IgD-negative memory B cell (primary cell): ENCODE measurements around the gene GGT1. TPM values are rescaled to one million over a fixed set of nuclear protein-coding genes. Genes with fewer than 3 reads are reported as not detected.
"Not testable (repeated sequence)": the region's sequence is repeated elsewhere in the genome, so short reads cannot be mapped to it uniquely, and the experiment has no call there.

Source experiments
- H3K27ac Mint-ChIP-seq, 3 donors: one replicate each; pipeline ENCODE4 v1.8.0; 2020 to 2022; ENCODE audit warnings: mild to moderate bottlenecking in 3 of 3, mixed read lengths in 3 of 3, moderate library complexity in 1 of 3
- H3K27me3 Mint-ChIP-seq: one replicate; pipeline ENCODE4 v1.8.0; 2021; ENCODE audit warnings: mixed read lengths
- H3K36me3 Mint-ChIP-seq: one replicate; pipeline ENCODE4 v1.8.0; 2020; ENCODE audit warnings: mild to moderate bottlenecking, mixed read lengths
- H3K4me1 Mint-ChIP-seq, 3 donors: one replicate each; pipeline ENCODE4 v1.8.0; 2020 to 2022; ENCODE audit warnings: mixed read lengths in 3 of 3, mild to moderate bottlenecking in 1 of 3
- H3K4me3 Mint-ChIP-seq, 4 donors: one replicate each; pipeline ENCODE4 v1.8.0; 2020 to 2022; ENCODE audit warnings: mild to moderate bottlenecking in 4 of 4, mixed read lengths in 4 of 4, moderate library complexity in 3 of 4
- H3K9me3 Mint-ChIP-seq, 3 donors: one replicate each; pipeline ENCODE4 v1.8.0; 2020 to 2021; ENCODE audit warnings: mixed read lengths in 3 of 3, mild to moderate bottlenecking in 1 of 3
- polyA plus RNA-seq: library from polyadenylated mRNA; unstranded; fragments of 300-500 nt; fragmentation: Illumina TruSeq; gene quantifications from one replicate; pipeline ENCODE4 v1.2.3, GENCODE V29; 2021

Gene GGT1
- polyA plus RNA-seq, 1 donor from 2014 or later, result 10.8 TPM

GRCh38 chr22:24632642-24633041, 29.6 kb downstream of the GGT1 start:
- not testable (repeated sequence) for H3K27me3 Mint-ChIP-seq, H3K4me3 Mint-ChIP-seq, H3K36me3 Mint-ChIP-seq, H3K27ac Mint-ChIP-seq, H3K9me3 Mint-ChIP-seq
- peaks cover 13 to 18% (median 15%) of the 10 kb centered on the region in 3 donors for H3K4me1 Mint-ChIP-seq

DNA sequence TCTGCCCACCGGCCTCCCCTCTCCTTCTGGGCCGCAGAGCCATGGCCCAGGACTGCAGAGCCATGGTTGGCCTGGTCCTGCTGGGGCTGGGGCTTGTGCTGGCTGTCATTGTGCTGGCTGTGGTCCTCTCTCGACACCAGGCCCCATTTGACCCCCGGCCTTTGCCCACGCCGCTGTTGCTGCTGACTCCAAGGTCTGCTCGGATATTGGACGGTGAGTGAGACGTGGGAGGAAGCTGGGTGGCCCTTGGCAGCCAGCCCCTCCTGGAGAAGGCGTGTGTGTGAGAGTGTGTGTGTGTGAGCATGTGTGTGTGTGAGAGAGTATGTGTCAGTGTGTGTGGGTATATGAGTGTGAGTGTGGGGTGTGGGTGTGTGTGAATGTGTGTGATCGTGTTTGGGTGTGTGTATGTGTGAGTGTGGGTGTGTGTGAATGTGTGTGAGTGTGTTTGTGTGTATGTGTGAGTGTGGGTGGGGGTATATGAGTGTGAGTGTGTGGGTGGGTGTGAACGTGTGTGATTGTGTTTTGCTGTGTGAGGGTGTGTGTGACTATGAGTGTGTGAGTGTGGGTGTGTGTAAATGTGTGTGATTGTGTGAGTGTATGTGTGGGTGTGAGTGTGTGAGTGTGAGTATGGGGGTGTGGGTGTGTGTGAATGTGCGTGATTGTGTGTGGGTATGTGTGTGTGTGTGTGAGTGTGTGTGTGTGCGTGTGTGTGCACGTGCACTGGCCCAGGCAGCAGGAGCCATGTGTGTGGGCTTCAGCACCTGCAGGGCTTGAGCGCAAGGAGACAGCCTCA, 30.4 kb downstream of the GGT1 start:
- Mint-ChIP-seq H3K27ac (peak overlapping the region in 1 of 3 donors; percentile 81), H3K4me3 (peak overlapping the region in 2 of 4 donors; percentile 20 to 87), H3K4me1 (peaks cover 13 to 18% (median 15%) of the 10 kb centered on the region in 3 donors)
- H3K36me3 Mint-ChIP-seq, H3K9me3 Mint-ChIP-seq, H3K27me3 Mint-ChIP-seq: not testable (repeated sequence)

GRCh38 chr22:24634776-24635389, 31.9 kb downstream of the GGT1 start:
- not testable (repeated sequence) for H3K27ac Mint-ChIP-seq, H3K36me3 Mint-ChIP-seq, H3K27me3 Mint-ChIP-seq, H3K9me3 Mint-ChIP-seq, H3K4me3 Mint-ChIP-seq
- peaks cover 13 to 18% (median 15%) of the 10 kb centered on the region in 3 donors for H3K4me1 Mint-ChIP-seq

DNA sequence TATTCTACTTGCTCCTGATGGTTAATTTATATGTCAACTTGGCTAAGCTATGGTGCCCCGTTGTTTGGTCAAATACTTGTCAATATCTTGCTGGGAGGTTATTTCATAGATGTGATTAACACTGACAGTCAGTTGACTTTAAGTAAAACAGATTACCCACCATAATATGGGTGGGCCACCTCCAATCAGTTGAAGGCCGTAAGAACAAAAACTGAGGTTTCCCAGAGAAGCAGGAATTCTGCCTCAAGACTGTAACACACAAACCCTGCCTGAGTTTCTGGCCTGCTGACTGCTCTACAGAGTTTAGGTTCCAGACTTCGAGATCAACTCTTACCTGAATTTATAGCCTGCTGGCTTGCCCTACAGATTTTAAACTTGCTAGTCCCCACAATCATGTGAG, 33.5 kb downstream of the GGT1 start:
- H3K27ac Mint-ChIP-seq, result not testable (repeated sequence)

GRCh38 chr22:24642307-24642706, 39.3 kb downstream of the GGT1 start:
- not testable (repeated sequence) for H3K27ac Mint-ChIP-seq

More for the DNA sequence above, 33.5 kb downstream of the GGT1 start:
- not testable (repeated sequence) for H3K4me3 Mint-ChIP-seq, H3K27me3 Mint-ChIP-seq, H3K9me3 Mint-ChIP-seq, H3K36me3 Mint-ChIP-seq
- peaks cover 8 to 14% (median 8%) of the 10 kb centered on the region in 3 donors for H3K4me1 Mint-ChIP-seq

GRCh38 chr22:24644409-24644808, 41.4 kb downstream of the GGT1 start:
- not testable (repeated sequence) for H3K9me3 Mint-ChIP-seq, H3K27ac Mint-ChIP-seq, H3K27me3 Mint-ChIP-seq, H3K4me3 Mint-ChIP-seq, H3K36me3 Mint-ChIP-seq, H3K4me1 Mint-ChIP-seq

More at GRCh38 chr22:24642307-24642706, 39.3 kb downstream of the GGT1 start:
- H3K4me3 Mint-ChIP-seq, H3K27me3 Mint-ChIP-seq, H3K4me1 Mint-ChIP-seq, H3K9me3 Mint-ChIP-seq, H3K36me3 Mint-ChIP-seq: not testable (repeated sequence)

DNA sequence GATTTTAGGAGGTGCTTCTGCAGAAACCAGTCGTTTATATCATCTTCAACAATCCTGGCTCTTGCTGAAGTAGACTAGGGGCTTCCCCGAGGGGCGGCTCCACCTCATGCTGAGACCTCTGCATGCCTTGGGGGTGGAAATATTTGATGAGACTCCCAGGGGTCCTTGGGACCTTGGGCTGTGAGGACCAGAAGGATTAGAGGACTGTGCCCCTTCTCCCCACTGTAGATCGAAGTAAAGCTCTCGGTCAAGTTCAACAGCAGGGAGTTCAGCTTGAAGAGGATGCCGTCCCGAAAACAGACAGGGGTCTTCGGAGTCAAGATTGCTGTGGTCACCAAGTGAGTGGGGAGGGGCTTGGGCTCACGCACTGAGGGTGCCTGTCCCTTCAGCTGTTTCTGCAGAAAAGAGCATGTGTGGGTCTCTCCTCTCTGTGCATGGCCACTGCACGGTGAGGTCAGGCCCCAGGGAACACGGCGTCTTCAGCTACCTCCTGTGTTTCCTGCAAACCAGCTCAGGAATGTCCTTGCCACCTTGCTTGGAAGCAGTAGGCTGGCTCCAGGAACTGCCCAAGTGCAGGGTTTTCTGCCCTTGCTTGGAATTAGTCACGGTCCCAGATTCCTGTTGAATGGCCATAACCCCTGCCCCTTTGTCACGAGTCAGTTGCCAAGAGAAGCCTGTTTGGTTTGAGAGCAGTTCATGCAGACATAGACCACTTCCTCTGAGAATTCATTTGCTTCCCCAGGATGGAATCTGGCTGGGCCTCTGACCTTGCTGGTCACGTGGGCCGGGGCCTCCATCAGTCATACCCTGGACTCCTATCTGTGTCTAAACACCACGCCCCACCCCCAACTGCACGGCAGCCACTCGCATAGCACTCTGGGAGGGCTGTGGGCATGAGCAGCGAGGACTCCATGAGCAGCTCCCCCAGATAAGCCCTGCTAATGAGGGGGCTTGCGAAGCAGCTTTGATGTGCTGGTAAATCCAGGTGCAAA, 42.7 kb downstream of the GGT1 start:
- not testable (repeated sequence) for H3K9me3 Mint-ChIP-seq, H3K4me1 Mint-ChIP-seq, H3K27me3 Mint-ChIP-seq, H3K27ac Mint-ChIP-seq, H3K36me3 Mint-ChIP-seq, H3K4me3 Mint-ChIP-seq

DNA sequence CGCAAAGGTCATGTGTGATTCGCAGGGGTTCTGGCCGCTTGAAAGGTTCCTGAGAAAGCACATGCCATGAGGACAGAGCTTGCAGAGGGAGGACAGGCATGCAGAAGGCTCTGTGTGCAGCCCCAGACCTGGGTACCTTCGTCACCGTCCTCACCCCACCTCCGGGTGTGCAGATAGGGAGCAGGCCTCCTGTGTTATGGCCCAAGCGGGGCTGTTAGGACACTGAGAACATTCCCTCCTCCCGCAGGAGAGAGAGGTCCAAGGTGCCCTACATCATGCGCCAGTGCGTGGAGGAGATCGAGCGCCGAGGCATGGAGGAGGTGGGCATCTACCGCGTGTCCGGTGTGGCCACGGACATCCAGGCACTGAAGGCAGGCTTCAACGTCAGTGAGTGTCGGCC, 43.8 kb downstream of the GGT1 start:
- not testable (repeated sequence) for H3K4me1 Mint-ChIP-seq, H3K27me3 Mint-ChIP-seq, H3K27ac Mint-ChIP-seq, H3K36me3 Mint-ChIP-seq, H3K9me3 Mint-ChIP-seq, H3K4me3 Mint-ChIP-seq

DNA sequence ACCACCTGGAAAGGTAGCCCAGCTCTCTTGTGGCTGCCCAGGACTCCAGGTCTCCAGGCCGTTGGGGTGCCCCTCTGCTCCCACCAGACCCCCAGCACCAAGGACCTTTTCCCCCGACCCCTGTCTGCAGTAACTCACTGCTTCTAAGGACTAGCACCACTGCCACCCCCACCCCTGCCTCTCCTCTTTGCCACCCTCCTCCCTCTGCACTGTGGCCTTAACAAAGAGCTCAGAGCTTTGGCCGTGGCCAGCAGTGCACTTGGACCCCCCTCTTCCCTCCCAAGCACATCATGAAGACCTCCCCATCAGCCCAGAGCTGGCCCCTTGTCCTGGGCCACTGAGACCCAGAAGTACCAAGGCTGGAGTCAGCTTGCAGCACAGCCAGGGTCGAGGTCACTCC, 46.4 kb downstream of the GGT1 start:
- H3K4me1 Mint-ChIP-seq, H3K27me3 Mint-ChIP-seq, H3K4me3 Mint-ChIP-seq, H3K27ac Mint-ChIP-seq, H3K36me3 Mint-ChIP-seq, H3K9me3 Mint-ChIP-seq: not testable (repeated sequence)

DNA sequence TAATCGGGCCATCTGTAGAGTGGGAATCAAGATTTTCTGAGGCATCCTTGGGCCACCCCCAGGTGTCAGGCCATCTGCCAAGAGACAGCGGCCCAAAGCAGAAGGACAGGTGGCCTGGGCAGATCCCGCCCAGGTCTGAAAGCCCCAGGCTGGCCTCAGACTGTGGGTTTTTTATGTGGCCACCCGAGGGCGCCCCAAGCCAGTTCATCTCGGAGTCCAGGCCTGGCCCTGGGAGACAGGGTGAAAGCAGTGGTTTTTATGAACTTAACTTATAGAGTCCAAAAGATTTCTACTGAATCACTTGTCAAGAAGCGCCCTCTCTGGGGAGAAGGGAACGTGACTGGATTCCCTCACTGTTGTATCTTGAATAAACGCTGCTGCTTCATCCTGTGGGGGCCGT, 47.9 kb downstream of the GGT1 start:
- H3K9me3 Mint-ChIP-seq, H3K36me3 Mint-ChIP-seq, H3K27me3 Mint-ChIP-seq, H3K4me3 Mint-ChIP-seq, H3K27ac Mint-ChIP-seq, H3K4me1 Mint-ChIP-seq: not testable (repeated sequence)

DNA sequence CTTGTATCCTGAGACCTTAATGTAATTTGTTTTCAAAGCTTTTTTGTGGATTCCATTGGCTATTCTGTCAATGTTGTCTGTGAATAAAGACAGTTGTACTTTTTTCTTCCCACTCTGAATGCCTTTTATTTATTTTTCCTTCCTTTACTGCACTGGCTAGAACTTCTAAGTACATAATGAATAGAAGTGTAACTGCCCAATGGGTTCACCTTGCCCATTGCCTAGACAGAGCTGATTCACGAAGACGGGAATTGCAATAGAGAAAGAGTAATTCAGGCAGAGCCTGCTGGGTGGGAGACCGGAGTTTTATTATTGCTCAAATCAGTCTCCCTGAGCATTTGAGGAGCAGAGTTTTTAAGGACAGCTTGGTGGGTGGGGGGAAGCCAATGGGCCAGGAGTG, 62.4 kb downstream of the GGT1 start:
- not testable (repeated sequence) for H3K9me3 Mint-ChIP-seq, H3K27me3 Mint-ChIP-seq, H3K27ac Mint-ChIP-seq, H3K4me3 Mint-ChIP-seq, H3K4me1 Mint-ChIP-seq, H3K36me3 Mint-ChIP-seq

GRCh38 chr22:24667904-24668303, 64.9 kb downstream of the GGT1 start:
- not testable (repeated sequence) for H3K9me3 Mint-ChIP-seq, H3K36me3 Mint-ChIP-seq, H3K27me3 Mint-ChIP-seq, H3K4me3 Mint-ChIP-seq, H3K4me1 Mint-ChIP-seq, H3K27ac Mint-ChIP-seq

GRCh38 chr22:24672532-24672931, 69.5 kb downstream of the GGT1 start:
- H3K27ac Mint-ChIP-seq, H3K9me3 Mint-ChIP-seq, H3K4me1 Mint-ChIP-seq, H3K36me3 Mint-ChIP-seq, H3K27me3 Mint-ChIP-seq, H3K4me3 Mint-ChIP-seq: not testable (repeated sequence)
